ENCODE measurements around the gene ALS2. TPM values are rescaled to one million over a fixed set of nuclear protein-coding genes. Genes with fewer than 3 reads are reported as not detected.

The ALS2 gene
- total RNA-seq, 1 experiment from 2014 or later = 23.8 TPM

DNA sequence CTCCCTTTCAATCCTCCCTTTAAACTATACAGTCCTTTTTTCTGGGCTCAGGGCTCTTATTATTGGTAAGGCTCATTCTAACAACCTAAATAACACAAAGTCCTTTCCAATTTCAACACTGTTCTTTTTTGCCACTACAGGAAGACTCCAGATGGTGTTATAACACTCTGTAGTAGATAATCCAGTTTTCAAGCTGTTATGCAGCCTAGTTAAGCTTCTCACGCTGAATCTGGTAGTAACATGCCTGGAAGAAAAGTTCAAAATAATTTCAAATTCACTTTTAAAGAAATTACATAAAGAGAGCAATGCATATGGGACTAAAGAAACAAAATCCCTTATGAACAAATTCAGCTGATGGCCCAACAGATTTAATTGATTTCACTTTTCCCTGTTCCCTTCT lies 79.1 kb downstream of the ALS2 start:
- no peak overlapping the region for H3K4me2 ChIP-seq (ENCODE audit: low read length)
- no peak overlapping the region for H3K27ac ChIP-seq (ENCODE audit: low read length)
- H3K4me3 ChIP-seq (ENCODE audit: low read length) = no peak overlapping the region
- H3K27me3 ChIP-seq (ENCODE audit: low read length) = no peaks in the 10 kb centered on the region
- BruUV-seq (replicated peaks) = no TSS peak
- CTCF ChIA-PET = no interaction called here
- DNase-seq (no peak), ATAC-seq (no peak)
- H3K9me2 ChIP-seq (replicated peaks; ENCODE audit: low read length) = no peaks in the 10 kb centered on the region
- H3K9ac ChIP-seq (ENCODE audit: low read length) = no peak overlapping the region
- no peaks in the 10 kb centered on the region for H3K9me3 ChIP-seq (ENCODE audit: low read length)
- peaks cover 46% of the 10 kb centered on the region for H3K4me1 ChIP-seq (ENCODE audit: insufficient read depth, low read length)
- H3K36me3 ChIP-seq (ENCODE audit: low read depth, low read length) = peaks cover 18% of the 10 kb centered on the region; the same call in 1 of the 2 replicates
- POLR2A ChIA-PET (ENCODE audit: unreplicated experiment) = no interaction called here
- no peaks in the 10 kb centered on the region for H3K79me2 ChIP-seq (ENCODE audit: low read length)
- H2AFZ ChIP-seq (ENCODE audit: low read length) = no peak overlapping the region
- no peaks in the 10 kb centered on the region for H4K20me1 ChIP-seq (ENCODE audit: low read length)
- TF ChIP-seq, protein P1, sequence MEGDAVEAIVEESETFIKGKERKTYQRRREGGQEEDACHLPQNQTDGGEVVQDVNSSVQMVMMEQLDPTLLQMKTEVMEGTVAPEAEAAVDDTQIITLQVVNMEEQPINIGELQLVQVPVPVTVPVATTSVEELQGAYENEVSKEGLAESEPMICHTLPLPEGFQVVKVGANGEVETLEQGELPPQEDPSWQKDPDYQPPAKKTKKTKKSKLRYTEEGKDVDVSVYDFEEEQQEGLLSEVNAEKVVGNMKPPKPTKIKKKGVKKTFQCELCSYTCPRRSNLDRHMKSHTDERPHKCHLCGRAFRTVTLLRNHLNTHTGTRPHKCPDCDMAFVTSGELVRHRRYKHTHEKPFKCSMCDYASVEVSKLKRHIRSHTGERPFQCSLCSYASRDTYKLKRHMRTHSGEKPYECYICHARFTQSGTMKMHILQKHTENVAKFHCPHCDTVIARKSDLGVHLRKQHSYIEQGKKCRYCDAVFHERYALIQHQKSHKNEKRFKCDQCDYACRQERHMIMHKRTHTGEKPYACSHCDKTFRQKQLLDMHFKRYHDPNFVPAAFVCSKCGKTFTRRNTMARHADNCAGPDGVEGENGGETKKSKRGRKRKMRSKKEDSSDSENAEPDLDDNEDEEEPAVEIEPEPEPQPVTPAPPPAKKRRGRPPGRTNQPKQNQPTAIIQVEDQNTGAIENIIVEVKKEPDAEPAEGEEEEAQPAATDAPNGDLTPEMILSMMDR (conservative IDR thresholded peaks at IDR 0.05; ENCODE audit: low read depth, low read length) = no peak
- TF ChIP-seq EZH2 (IDR thresholded peaks at IDR 0.05; ENCODE audit: low read length, unreplicated experiment) (no peak), EZH2phosphoT487 (IDR thresholded peaks at IDR 0.05; ENCODE audit: borderline replicate concordance, low read length) (no peak)
- H3F3A ChIP-seq (ENCODE audit: low read length, unreplicated experiment) = peaks cover 7% of the 10 kb centered on the region
- intact Hi-C loops (cut with micrococcal nuclease) = no loop called here

GRCh38 chr2:201699416-201699815 lies 81.3 kb downstream of the ALS2 start:
- intact Hi-C loops (cut with micrococcal nuclease) = loop anchor here (5.0 kb wide), 2 partner anchors 57 to 467 kb away; partner anchors contain the start of gene TMEM237
- Histone ChIP-seq H3K4me3 (ENCODE audit: low read length) (peak overlapping the region; percentile 11; the same call in 1 of the 2 replicates), H3K9me2 (replicated peaks; ENCODE audit: low read length) (no peaks in the 10 kb centered on the region), H3K9me3 (ENCODE audit: low read length) (no peaks in the 10 kb centered on the region), H3K27ac (ENCODE audit: low read length) (peak overlapping the region; percentile 79), H3K4me2 (ENCODE audit: low read length) (peak overlapping the region; percentile 65), H4K20me1 (ENCODE audit: low read length) (no peaks in the 10 kb centered on the region), H3K9ac (ENCODE audit: low read length) (peak overlapping the region; percentile 7; the same call in 1 of the 2 replicates), H3K79me2 (ENCODE audit: low read length) (no peaks in the 10 kb centered on the region), H3K36me3 (ENCODE audit: low read depth, low read length) (peaks cover 18% of the 10 kb centered on the region; the same call in 1 of the 2 replicates), H3K27me3 (ENCODE audit: low read length) (no peaks in the 10 kb centered on the region), H3F3A (ENCODE audit: low read length, unreplicated experiment) (peaks cover 7% of the 10 kb centered on the region), H3K4me1 (ENCODE audit: insufficient read depth, low read length) (peaks cover 55% of the 10 kb centered on the region), H2AFZ (ENCODE audit: low read length) (no peak overlapping the region)
- TF ChIP-seq EZH2phosphoT487 (IDR thresholded peaks at IDR 0.05; ENCODE audit: borderline replicate concordance, low read length) (no peak), EZH2 (IDR thresholded peaks at IDR 0.05; ENCODE audit: low read length, unreplicated experiment) (no peak)
- TF ChIP-seq, protein P1 (conservative IDR thresholded peaks at IDR 0.05; ENCODE audit: low read depth, low read length) = no peak
- CTCF ChIA-PET = no interaction called here
- no peak for DNase-seq
- no TSS peak for BruUV-seq (replicated peaks)
- POLR2A ChIA-PET (ENCODE audit: unreplicated experiment) = no interaction called here
- ATAC-seq = no peak

DNA sequence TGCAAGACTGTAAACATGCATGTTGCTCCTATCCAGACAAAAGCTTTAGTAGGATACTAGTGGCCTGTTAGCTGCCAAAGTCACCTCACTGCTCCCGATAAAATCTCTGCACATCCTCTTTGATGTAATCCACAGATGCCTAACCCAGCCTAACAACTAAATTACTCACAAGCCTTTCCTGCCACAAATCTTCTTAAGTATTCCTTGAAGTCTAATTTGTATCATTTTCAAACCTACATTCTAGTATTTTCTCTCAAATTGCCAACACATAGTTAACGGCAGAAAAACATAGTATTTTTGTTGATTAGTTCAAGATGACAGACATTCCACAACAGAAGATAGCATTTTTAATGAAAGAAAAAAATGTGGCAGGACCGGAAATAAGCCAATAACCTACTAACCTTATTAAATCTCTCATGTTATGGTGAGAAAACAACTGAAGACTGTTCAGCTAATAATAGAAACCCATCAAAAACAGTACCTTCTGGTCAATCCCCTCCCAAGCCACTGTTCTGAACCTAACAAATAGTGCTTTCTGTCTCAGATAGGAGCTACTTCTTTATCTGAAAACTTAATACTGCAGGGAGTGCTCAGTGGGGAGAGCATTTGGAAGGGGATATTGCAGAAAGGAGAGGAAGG lies 82.0 kb downstream of the ALS2 start, which contains the start of gene MPP4:
MPP4 (minus strand) TSS at position 57 of the 639 bp plus-strand sequence. CDS start 4,690 bp downstream, outside the sequence.
- TF ChIP-seq EZH2phosphoT487 (IDR thresholded peaks at IDR 0.05; ENCODE audit: borderline replicate concordance, low read length) = no peak
- Histone ChIP-seq H3K9ac (ENCODE audit: low read length) (peak within 1 kb of the TSS; percentile 15; the same call in 1 of the 2 replicates), H3K79me2 (ENCODE audit: low read length) (no peaks in the 10 kb centered on the region), H4K20me1 (ENCODE audit: low read length) (no peaks in the 10 kb centered on the region), H3K36me3 (ENCODE audit: low read depth, low read length) (peaks cover 13% of the 10 kb centered on the region; the same call in 1 of the 2 replicates), H3K27ac (ENCODE audit: low read length) (peak within 1 kb of the TSS; percentile 79), H3K9me2 (replicated peaks; ENCODE audit: low read length) (no peaks in the 10 kb centered on the region), H3K9me3 (ENCODE audit: low read length) (no peaks in the 10 kb centered on the region), H3F3A (ENCODE audit: low read length, unreplicated experiment) (peaks cover 7% of the 10 kb centered on the region), H3K4me3 (ENCODE audit: low read length) (peak within 1 kb of the TSS; percentile 11; the same call in 1 of the 2 replicates), H3K27me3 (ENCODE audit: low read length) (no peaks in the 10 kb centered on the region), H3K4me1 (ENCODE audit: insufficient read depth, low read length) (peaks cover 50% of the 10 kb centered on the region), H2AFZ (ENCODE audit: low read length) (no peak within 1 kb of the TSS), H3K4me2 (ENCODE audit: low read length) (peak within 1 kb of the TSS; percentile 65)
- ChIA-PET POLR2A (ENCODE audit: unreplicated experiment) (interaction anchor here (0.6 kb wide), 1 partner anchor 55 kb away, joined by 13 read pairs; the partner anchor contains the start of gene TMEM237), CTCF (interaction anchor here (0.6 to 1.5 kb wide), 4 partner anchors 9 to 364 kb away, joined by 6 to 7 read pairs (median 6); partner anchors contain the start of gene ALS2)
- ATAC-seq (peak; percentile 62), DNase-seq (peak; percentile 80)
- intact Hi-C loops (cut with micrococcal nuclease) = loop anchor here (5.0 kb wide), 2 partner anchors 56 to 466 kb away; partner anchors contain the start of gene TMEM237
- BruUV-seq (replicated peaks) = no TSS peak

All from PC-3 (cell line).